Spleen (tissue), 7 donors: ENCODE results near the gene C10orf90.

Experiments
- POLR2A ChIP-seq, 3 donors: fragments of 450-650 bp; IDR thresholded peaks; one replicate each; pipeline ENCODE4 v1.5.1; 2017; ENCODE audit warnings: antibody characterized with exemption in 3 of 3, mild to moderate bottlenecking in 1 of 3
- TF ChIP-seq, protein P1 (sequence below), 11 experiments: fragments of 200-600 bp in 7 of 11; fragments of 450-650 bp in 4 of 11; sonication (generic) in 4 of 11; IDR thresholded peaks in 8 of 11; conservative IDR thresholded peaks in 3 of 11; 1 replicate in 7 of 11; 2 replicates in 4 of 11; pipeline versions ENCODE4 v1.4.0 to v1.8.0; 2016 to 2021; ENCODE audit warnings: antibody characterized with exemption in 11 of 11, inconsistent platforms in 4 of 11, mild to moderate bottlenecking in 1 of 11
- donor health status: DM: no; HTN: no; CAD: no; lungs with moderate emphysema.
- donor health status: DM: no; HTN: no; CAD: no.
- donor health status: DM: no; HTN: no; CAD: no.

- TF ChIP-seq, protein P1, sequence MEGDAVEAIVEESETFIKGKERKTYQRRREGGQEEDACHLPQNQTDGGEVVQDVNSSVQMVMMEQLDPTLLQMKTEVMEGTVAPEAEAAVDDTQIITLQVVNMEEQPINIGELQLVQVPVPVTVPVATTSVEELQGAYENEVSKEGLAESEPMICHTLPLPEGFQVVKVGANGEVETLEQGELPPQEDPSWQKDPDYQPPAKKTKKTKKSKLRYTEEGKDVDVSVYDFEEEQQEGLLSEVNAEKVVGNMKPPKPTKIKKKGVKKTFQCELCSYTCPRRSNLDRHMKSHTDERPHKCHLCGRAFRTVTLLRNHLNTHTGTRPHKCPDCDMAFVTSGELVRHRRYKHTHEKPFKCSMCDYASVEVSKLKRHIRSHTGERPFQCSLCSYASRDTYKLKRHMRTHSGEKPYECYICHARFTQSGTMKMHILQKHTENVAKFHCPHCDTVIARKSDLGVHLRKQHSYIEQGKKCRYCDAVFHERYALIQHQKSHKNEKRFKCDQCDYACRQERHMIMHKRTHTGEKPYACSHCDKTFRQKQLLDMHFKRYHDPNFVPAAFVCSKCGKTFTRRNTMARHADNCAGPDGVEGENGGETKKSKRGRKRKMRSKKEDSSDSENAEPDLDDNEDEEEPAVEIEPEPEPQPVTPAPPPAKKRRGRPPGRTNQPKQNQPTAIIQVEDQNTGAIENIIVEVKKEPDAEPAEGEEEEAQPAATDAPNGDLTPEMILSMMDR (IDR thresholded peaks at IDR 0.05 in 8 of 11, conservative IDR thresholded peaks at IDR 0.05 in 3 of 11) = no peak
- TF ChIP-seq POLR2A (IDR thresholded peaks at IDR 0.05) = no peak
Measured at GRCh38 chr10:126480648-126481047, 189.8 kb downstream of the C10orf90 start.
